ENCODE results near the gene SREBF2.

DNA sequence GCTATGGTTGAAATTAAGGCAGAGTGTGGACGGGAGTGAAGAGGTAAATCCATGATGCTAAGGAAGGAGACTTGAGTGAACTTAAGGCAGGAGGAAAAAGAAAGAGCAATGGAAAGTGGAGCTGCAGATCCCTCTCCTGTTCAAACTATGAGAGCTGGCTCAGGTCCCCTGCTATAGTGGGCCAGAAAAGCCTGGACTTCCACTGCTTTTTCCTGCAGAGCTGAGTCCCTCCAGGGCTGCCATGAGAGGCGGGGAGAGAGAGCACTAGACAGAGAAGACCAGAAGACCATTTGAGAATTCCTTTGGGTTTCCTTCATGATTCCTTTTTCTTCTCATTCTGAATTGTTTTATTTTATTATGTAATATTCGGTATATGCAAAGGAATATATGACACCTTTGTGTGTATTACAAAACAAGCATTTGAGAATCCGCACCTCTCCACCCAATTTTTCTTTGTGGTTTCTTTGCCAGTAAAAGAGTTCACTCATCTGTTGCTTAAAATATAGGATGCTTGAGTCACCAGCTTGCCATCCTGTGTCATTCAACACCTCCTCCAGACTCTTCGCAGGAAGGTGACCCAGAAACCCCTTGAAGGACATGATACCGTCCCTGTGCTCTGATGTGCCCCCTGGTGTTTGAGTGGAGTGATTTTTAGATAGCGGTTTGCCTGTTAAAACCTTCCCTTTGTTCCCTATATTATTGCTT lies 24.4 kb downstream of the SREBF2 start:
- TF ChIP-seq CTCF (IDR thresholded peaks at IDR 0.05; ENCODE audit: insufficient read depth, low read length): peak; percentile 64
- TF ChIP-seq POLR2AphosphoS5 (IDR thresholded peaks at IDR 0.05; ENCODE audit: low read depth): no peak
- no peak for TF ChIP-seq REST (IDR thresholded peaks at IDR 0.05; ENCODE audit: insufficient replicate concordance, low read depth)

Measured in HL-60 (cell line).